GM12873 (cell line): ENCODE data around the gene GAP43.

Experiments used
- CTCF ChIP-seq: IDR thresholded peaks from 2 replicates; pipeline ENCODE4 v1.5.1; 2012; ENCODE audit warnings: low read depth, mild to moderate bottlenecking, moderate library complexity, low read length, control low read depth; ENCODE audit not compliant: insufficient read depth; ENCODE audit errors: missing control alignments

GAP43 gene

GRCh38 chr3:115761927-115762305, 138.6 kb downstream of the GAP43 start:
- no peak for TF ChIP-seq CTCF

- TF ChIP-seq CTCF = no peak
Observed at GRCh38 chr3:115766587-115767482, 143.5 kb downstream of the GAP43 start.

GRCh38 chr3:115768661-115769060, 145.4 kb downstream of the GAP43 start:
- TF ChIP-seq CTCF = no peak
